H9 (cell line): ENCODE measurements around the gene PIANP. TPM values are rescaled to one million over a fixed set of nuclear protein-coding genes. Genes with fewer than 3 reads are reported as not detected.
"Not testable (repeated sequence)": the region's sequence is repeated elsewhere in the genome, so short reads cannot be mapped to it uniquely, and the experiment has no call there.

Experiments
- DNase-seq: peaks from one replicate; pipeline ENCODE4 v3.0.0-alpha.2; 2017
- H2AFZ ChIP-seq: one replicate; pipeline ENCODE4 v1.6.1; 2013; ENCODE audit warnings: mild to moderate bottlenecking, low read length, control low read depth, moderate library complexity
- H2AK5ac ChIP-seq: 2 replicates; pipeline ENCODE4 v1.6.1; 2013; ENCODE audit warnings: low read length, control low read depth, mixed read lengths; ENCODE audit not compliant: insufficient read length
- H2BK120ac ChIP-seq: one replicate; pipeline ENCODE4 v1.6.1; 2013; ENCODE audit warnings: low read depth, mild to moderate bottlenecking, low read length, control low read depth, inconsistent platforms; ENCODE audit not compliant: poor library complexity, severe bottlenecking
- H2BK12ac ChIP-seq: 2 replicates; pipeline ENCODE4 v1.6.1; 2013; ENCODE audit warnings: low read length, control low read depth, mixed read lengths, low read depth; ENCODE audit not compliant: insufficient read length
- H2BK15ac ChIP-seq: 2 replicates; pipeline ENCODE4 v1.6.1; 2013; ENCODE audit warnings: low read depth, low read length, control low read depth
- H2BK20ac ChIP-seq: one replicate; pipeline ENCODE4 v1.6.1; 2013; ENCODE audit warnings: low read depth, mild to moderate bottlenecking, low read length, control low read depth, inconsistent platforms; ENCODE audit not compliant: poor library complexity, severe bottlenecking
- H2BK5ac ChIP-seq: 2 replicates; pipeline ENCODE4 v1.6.1; 2013; ENCODE audit warnings: low read length, control low read depth, mixed read lengths; ENCODE audit not compliant: insufficient read length
- H3K14ac ChIP-seq: 2 replicates; pipeline ENCODE4 v1.6.1; 2013; ENCODE audit warnings: low read length, control low read depth; ENCODE audit not compliant: insufficient read depth
- H3K18ac ChIP-seq: 2 replicates; pipeline ENCODE4 v1.6.1; 2013; ENCODE audit warnings: low read depth, mild to moderate bottlenecking, mixed read lengths, low read length, control low read depth; ENCODE audit not compliant: insufficient read length
- H3K23ac ChIP-seq: 2 replicates; pipeline ENCODE4 v1.6.1; 2013; ENCODE audit warnings: low read length, control low read depth, mixed read lengths, low read depth; ENCODE audit not compliant: insufficient read length
- H3K23me2 ChIP-seq: 2 replicates; pipeline ENCODE4 v1.6.1; 2013; ENCODE audit warnings: low read depth, mild to moderate bottlenecking, mixed read lengths, low read length, control low read depth; ENCODE audit not compliant: insufficient read length, poor library complexity, severe bottlenecking
- H3K27ac ChIP-seq: 2 replicates; pipeline ENCODE4 v1.5.1; 2013; ENCODE audit warnings: low read length, control low read depth, mixed read lengths, low read depth; ENCODE audit not compliant: insufficient read length
- H3K27me3 ChIP-seq: 2 replicates; pipeline ENCODE4 v1.6.1; 2013; ENCODE audit warnings: low read length, control low read depth, inconsistent platforms; ENCODE audit not compliant: insufficient read depth
- H3K4ac ChIP-seq: 2 replicates; pipeline ENCODE4 v1.6.1; 2013; ENCODE audit warnings: low read depth, mild to moderate bottlenecking, control low read depth, inconsistent platforms, low read length, moderate library complexity
- H3K4me1 ChIP-seq: 2 replicates; pipeline ENCODE4 v1.6.1; 2013; ENCODE audit warnings: low read length, control low read depth, inconsistent platforms; ENCODE audit not compliant: insufficient read depth
- H3K4me2 ChIP-seq: 2 replicates; pipeline ENCODE4 v1.6.1; 2013; ENCODE audit warnings: low read length, control low read depth, mixed read lengths; ENCODE audit not compliant: insufficient read length, insufficient read depth
- H3K56ac ChIP-seq: 2 replicates; pipeline ENCODE4 v1.6.1; 2013; ENCODE audit warnings: low read depth, mild to moderate bottlenecking, mixed read lengths, low read length, control low read depth; ENCODE audit not compliant: insufficient read length
- H3K79me1 ChIP-seq: 2 replicates; pipeline ENCODE4 v1.6.1; 2013; ENCODE audit warnings: low read depth, mild to moderate bottlenecking, moderate library complexity, low read length, control low read depth, inconsistent platforms; ENCODE audit not compliant: insufficient read depth, poor library complexity, severe bottlenecking
- H3K79me2 ChIP-seq: 2 replicates; pipeline ENCODE4 v1.6.1; 2013; ENCODE audit warnings: low read length, control low read depth, inconsistent platforms; ENCODE audit not compliant: insufficient read depth
- H3K9ac ChIP-seq: 2 replicates; pipeline ENCODE4 v1.6.1; 2013; ENCODE audit warnings: low read length, control low read depth, mixed read lengths; ENCODE audit not compliant: insufficient read length; ENCODE audit errors: extremely low read depth
- H3K9me3 ChIP-seq: one replicate; pipeline ENCODE4 v1.6.1; 2013; ENCODE audit warnings: low read depth, low read length, inconsistent platforms; ENCODE audit not compliant: control insufficient read depth
- H3T11ph ChIP-seq: one replicate; pipeline ENCODE4 v1.6.1; 2013; ENCODE audit warnings: mild to moderate bottlenecking, low read length, control low read depth, inconsistent platforms
- H4K20me1 ChIP-seq: one replicate; pipeline ENCODE4 v1.6.1; 2013; ENCODE audit not compliant: control insufficient read depth, insufficient read length, insufficient read depth
- H4K5ac ChIP-seq: 2 replicates; pipeline ENCODE4 v1.6.1; 2013; ENCODE audit warnings: low read depth, mild to moderate bottlenecking, mixed read lengths, low read length, control low read depth; ENCODE audit not compliant: insufficient read length
- H4K8ac ChIP-seq: replicated peaks from 2 replicates; pipeline ENCODE4 v1.6.1; 2013; ENCODE audit warnings: low read length, control low read depth, mixed read lengths, low read depth; ENCODE audit not compliant: insufficient read length
- H4K91ac ChIP-seq: 2 replicates; pipeline ENCODE4 v1.6.1; 2013; ENCODE audit warnings: low read depth, mild to moderate bottlenecking, moderate library complexity, mixed read lengths, low read length, control low read depth; ENCODE audit not compliant: insufficient read length
- H3K27ac Mint-ChIP-seq, 3 experiments: 2 replicates in 2 of 3; 3 replicates in 1 of 3; pipeline ENCODE4 v1.8.0; 2020 to 2021; ENCODE audit warnings: mixed read lengths in 3 of 3, mild to moderate bottlenecking in 1 of 3, moderate library complexity in 1 of 3
- H3K27me3 Mint-ChIP-seq: 2 replicates; pipeline ENCODE4 v1.8.0; 2021; ENCODE audit warnings: low read depth, mild to moderate bottlenecking, moderate library complexity, mixed read lengths
- H3K36me3 Mint-ChIP-seq, 3 experiments: 2 replicates in 2 of 3; 3 replicates in 1 of 3; pipeline ENCODE4 v1.8.0; 2020 to 2021; ENCODE audit warnings: low read depth in 3 of 3, mixed read lengths in 3 of 3; ENCODE audit not compliant: insufficient read depth in 1 of 3
- H3K4me1 Mint-ChIP-seq, 2 experiments: 2 replicates each; pipeline ENCODE4 v1.8.0; 2020; ENCODE audit warnings: mixed read lengths in 2 of 2
- H3K4me3 Mint-ChIP-seq, 2 experiments: 2 replicates in 1 of 2; 3 replicates in 1 of 2; pipeline ENCODE4 v1.8.0; 2020 to 2021; ENCODE audit warnings: mild to moderate bottlenecking in 2 of 2, mixed read lengths in 2 of 2, moderate library complexity in 1 of 2
- H3K9me3 Mint-ChIP-seq, 2 experiments: 2 replicates in 1 of 2; 3 replicates in 1 of 2; pipeline ENCODE4 v1.8.0; 2020; ENCODE audit warnings: mild to moderate bottlenecking in 2 of 2, mixed read lengths in 2 of 2, moderate library complexity in 1 of 2
- CTCF ChIP-seq: fragments of 200-600 bp; sonication (generic); conservative IDR thresholded peaks from 3 replicates; pipeline ENCODE4 v1.8.0; 2021; ENCODE audit warnings: antibody characterized with exemption, mild to moderate bottlenecking
- WGBS: extraction: QIAGEN DNeasy Blood & Tissue Kit; methylation state at CpG from one replicate; pipeline ENCODE4 v1.1.7; 2013; ENCODE audit warnings: missing lambda C conversion rate, low lambda C conversion rate, mixed read lengths; ENCODE audit not compliant: insufficient read length; ENCODE audit errors: extremely low coverage; 5-methylcytosine and 5-hydroxymethylcytosine counted together
- total RNA-seq: library from RNA; stranded (reverse); gene quantifications from 2 replicates; pipeline ENCODE4 v1.2.1, GENCODE V29; 2021

PIANP gene
- total RNA-seq, 1 experiment from 2014 or later: 6.6 TPM

DNA sequence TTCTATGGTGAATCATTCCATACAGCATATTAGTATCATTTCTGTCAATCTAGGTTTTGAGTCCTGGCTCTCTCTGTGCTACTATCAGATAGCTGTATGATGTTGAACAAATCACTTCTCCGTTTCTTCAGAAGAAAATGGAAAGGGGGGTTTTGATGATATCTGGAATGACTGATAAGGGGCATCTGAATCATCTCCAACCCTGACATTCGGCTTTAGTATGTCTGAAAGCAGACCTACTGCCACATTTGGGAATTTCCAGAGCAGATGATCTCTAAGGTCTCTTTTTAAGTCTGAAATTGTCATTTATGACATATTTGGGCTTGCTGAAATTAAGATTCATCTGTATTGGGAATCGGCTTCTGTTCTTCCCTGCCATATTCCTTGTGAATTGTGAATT, 42.2 kb upstream of the PIANP start:
- no peak for TF ChIP-seq CTCF
- no peak overlapping the region for H3K18ac ChIP-seq
- no peak overlapping the region for H3K27ac Mint-ChIP-seq
- no peak overlapping the region for H3K4me2 ChIP-seq
- no peak overlapping the region for H2BK120ac ChIP-seq
- WGBS: no CpG with 5 or more reads among the region's 3 CpGs
- no peaks in the 10 kb centered on the region for H4K20me1 ChIP-seq
- no peaks in the 10 kb centered on the region for H3K27me3 Mint-ChIP-seq
- peaks cover 9 to 26% (median 25%) of the 10 kb centered on the region in 3 experiments; a peak in 6 of 7 replicates for H3K36me3 Mint-ChIP-seq
- H2BK5ac ChIP-seq: no peak overlapping the region
- peaks cover 0 to 7% of the 10 kb centered on the region in 2 experiments; a peak in 3 of 4 replicates for H3K4me1 Mint-ChIP-seq
- no peak overlapping the region for H2BK20ac ChIP-seq
- H4K5ac ChIP-seq: no peak overlapping the region
- H2BK15ac ChIP-seq: no peak overlapping the region
- H3K9me3 ChIP-seq: no peaks in the 10 kb centered on the region
- no peak overlapping the region for H3K23ac ChIP-seq
- H4K91ac ChIP-seq: no peak overlapping the region
- no peak overlapping the region for H2AFZ ChIP-seq
- H2BK12ac ChIP-seq: no peak overlapping the region
- no peaks in the 10 kb centered on the region for H3K27me3 ChIP-seq
- H3K79me1 ChIP-seq: no peaks in the 10 kb centered on the region
- no peak overlapping the region for H3K14ac ChIP-seq
- H3K9me3 Mint-ChIP-seq: no peaks in the 10 kb centered on the region
- H4K8ac ChIP-seq: no peak overlapping the region
- H3T11ph ChIP-seq: no peak overlapping the region
- no peaks in the 10 kb centered on the region for H3K23me2 ChIP-seq
- no peak overlapping the region for H3K56ac ChIP-seq
- no peak overlapping the region for H3K4ac ChIP-seq
- no peak overlapping the region for H3K9ac ChIP-seq
- no peaks in the 10 kb centered on the region for H3K79me2 ChIP-seq
- no peak overlapping the region for H3K4me3 Mint-ChIP-seq
- no peaks in the 10 kb centered on the region for H3K4me1 ChIP-seq
- H3K27ac ChIP-seq: no peak overlapping the region
- H2AK5ac ChIP-seq: no peak overlapping the region
- DNase-seq: no peak

DNA sequence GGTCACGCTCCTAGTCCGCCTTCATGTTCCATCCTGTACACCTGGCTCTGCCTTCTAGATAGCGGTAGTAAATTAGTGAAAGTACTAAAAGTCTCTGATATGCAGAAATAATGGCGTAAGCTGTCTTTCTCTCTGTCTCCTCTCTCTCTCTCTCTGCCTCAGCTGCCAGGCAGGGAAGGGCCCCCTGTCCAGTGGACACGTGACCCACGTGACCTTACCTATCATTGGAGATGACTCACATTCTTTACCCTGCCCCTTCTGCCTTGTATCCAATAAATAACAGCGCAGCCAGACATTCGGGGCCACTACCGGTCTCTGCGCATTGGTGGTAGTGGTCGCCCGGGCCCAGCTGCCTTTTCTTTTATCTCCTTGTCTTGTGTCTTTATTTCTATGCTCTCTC, 41.5 kb upstream of the PIANP start:
- H3K4me2 ChIP-seq, H3K23ac ChIP-seq, H3K56ac ChIP-seq, H2BK5ac ChIP-seq, DNase-seq, H3K4me1 ChIP-seq, H4K5ac ChIP-seq, H2BK20ac ChIP-seq, H3K4me3 Mint-ChIP-seq, H3K9me3 Mint-ChIP-seq, H3K4me1 Mint-ChIP-seq, H3K79me2 ChIP-seq, H3K23me2 ChIP-seq, H2AK5ac ChIP-seq, H4K8ac ChIP-seq, H2BK120ac ChIP-seq, H3K27me3 Mint-ChIP-seq, H2BK12ac ChIP-seq, H4K20me1 ChIP-seq, H3T11ph ChIP-seq, H3K14ac ChIP-seq, H3K4ac ChIP-seq, H4K91ac ChIP-seq, H3K27me3 ChIP-seq, H3K79me1 ChIP-seq, H2BK15ac ChIP-seq, H3K18ac ChIP-seq, H3K9ac ChIP-seq, H3K27ac ChIP-seq, H2AFZ ChIP-seq, H3K9me3 ChIP-seq: not testable (repeated sequence)
- peak overlapping the region in 1 of 3 experiments; percentile 17; a peak in 2 of 7 replicates for H3K27ac Mint-ChIP-seq
- WGBS: no CpG with 5 or more reads among the region's 12 CpGs
- peaks cover 3 to 18% (median 17%) of the 10 kb centered on the region in 3 experiments; a peak in 6 of 7 replicates for H3K36me3 Mint-ChIP-seq
